Hepatocyte (in vitro differentiated cells): Measurements from ENCODE around the gene STARD10.

Experiments
- EZH2phosphoT487 ChIP-seq: fragments of 200-600 bp; sonication (generic); IDR thresholded peaks from one replicate; pipeline ENCODE4 v1.6.1; 2018; ENCODE audit warnings: antibody characterized with exemption, mild to moderate bottlenecking, low read depth, moderate library complexity; ENCODE audit not compliant: unreplicated experiment, severe bottlenecking
- TF ChIP-seq, protein P1 (sequence below): fragments of 200-600 bp; sonication (generic); IDR thresholded peaks from 2 replicates; pipeline ENCODE4 v1.5.1; 2016; ENCODE audit warnings: antibody characterized with exemption, mild to moderate bottlenecking; ENCODE audit not compliant: poor library complexity

DNA sequence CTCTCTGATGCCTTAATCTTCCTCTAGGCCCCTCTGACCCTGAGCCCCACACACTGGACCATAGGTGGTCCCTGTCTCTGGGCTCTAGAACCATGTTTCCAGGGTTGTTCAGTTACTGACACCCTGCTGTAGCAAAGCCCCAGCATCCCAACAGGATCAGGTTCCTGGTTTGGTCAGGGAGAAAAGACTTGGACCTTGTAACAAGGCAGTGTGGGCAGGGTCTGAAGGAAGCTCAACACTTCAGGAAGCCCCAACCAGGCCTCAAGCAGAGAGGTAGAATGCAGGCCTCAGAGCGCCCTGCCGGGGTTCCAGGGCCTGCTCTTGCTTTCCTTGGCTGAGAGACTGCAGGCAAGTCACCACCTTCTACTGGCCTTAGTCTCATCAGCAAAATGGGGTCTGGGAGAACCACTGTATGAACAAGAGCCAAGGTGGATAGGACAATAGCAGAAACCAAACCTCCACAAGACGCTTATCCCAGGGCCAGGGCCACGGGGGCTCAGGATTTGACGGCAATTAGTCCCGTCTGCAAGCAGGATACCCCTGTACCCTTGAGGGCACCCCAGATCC is 46.5 kb downstream of the STARD10 start:
- TF ChIP-seq, protein P1, sequence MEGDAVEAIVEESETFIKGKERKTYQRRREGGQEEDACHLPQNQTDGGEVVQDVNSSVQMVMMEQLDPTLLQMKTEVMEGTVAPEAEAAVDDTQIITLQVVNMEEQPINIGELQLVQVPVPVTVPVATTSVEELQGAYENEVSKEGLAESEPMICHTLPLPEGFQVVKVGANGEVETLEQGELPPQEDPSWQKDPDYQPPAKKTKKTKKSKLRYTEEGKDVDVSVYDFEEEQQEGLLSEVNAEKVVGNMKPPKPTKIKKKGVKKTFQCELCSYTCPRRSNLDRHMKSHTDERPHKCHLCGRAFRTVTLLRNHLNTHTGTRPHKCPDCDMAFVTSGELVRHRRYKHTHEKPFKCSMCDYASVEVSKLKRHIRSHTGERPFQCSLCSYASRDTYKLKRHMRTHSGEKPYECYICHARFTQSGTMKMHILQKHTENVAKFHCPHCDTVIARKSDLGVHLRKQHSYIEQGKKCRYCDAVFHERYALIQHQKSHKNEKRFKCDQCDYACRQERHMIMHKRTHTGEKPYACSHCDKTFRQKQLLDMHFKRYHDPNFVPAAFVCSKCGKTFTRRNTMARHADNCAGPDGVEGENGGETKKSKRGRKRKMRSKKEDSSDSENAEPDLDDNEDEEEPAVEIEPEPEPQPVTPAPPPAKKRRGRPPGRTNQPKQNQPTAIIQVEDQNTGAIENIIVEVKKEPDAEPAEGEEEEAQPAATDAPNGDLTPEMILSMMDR = no peak
- no peak for TF ChIP-seq EZH2phosphoT487
